Nucleus accumbens (tissue), 56 donors: ENCODE data around the gene CABP1.

ENCODE experiments used
- DNase-seq, 56 donors: peaks; one replicate each; lab custom pipeline; 2025; lab: John Stamatoyannopoulos, UW

Gene CABP1

GRCh38 chr12:120689397-120690082 lies 49.1 kb downstream of the CABP1 start:
- no peak for DNase-seq

GRCh38 chr12:120690083-120690450 lies 49.6 kb downstream of the CABP1 start:
- no peak for DNase-seq

GRCh38 chr12:120690978-120691377 lies 50.6 kb downstream of the CABP1 start:
- no peak for DNase-seq

DNA sequence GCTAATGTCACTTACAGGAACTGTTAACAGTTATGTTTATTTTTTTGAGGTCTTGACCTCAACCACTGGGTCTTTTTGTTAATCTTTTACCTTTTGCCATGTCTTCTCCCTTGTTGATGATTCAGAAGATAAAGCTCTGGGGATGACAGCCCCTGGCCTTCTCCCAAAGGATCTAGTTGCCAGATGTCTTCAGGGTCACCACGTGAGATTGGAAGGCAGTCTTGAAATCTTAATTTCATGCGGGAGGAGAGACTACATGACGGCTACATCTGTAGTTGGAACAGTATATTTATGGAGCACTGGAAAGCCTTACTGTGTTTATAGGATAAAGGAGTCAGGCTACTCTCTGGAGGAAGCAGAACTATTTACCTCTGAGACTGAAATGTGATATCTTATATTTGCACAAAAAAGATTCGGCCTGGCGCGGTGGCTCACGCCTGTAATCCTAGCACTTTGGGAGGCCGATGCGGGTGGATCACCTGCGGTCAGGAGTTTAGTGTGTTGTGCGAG lies 52.2 kb downstream of the CABP1 start:
- DNase-seq: no peak

- no peak for DNase-seq
These were observed 53.4 kb downstream of the CABP1 start for GRCh38 chr12:120693848-120694247.

DNA sequence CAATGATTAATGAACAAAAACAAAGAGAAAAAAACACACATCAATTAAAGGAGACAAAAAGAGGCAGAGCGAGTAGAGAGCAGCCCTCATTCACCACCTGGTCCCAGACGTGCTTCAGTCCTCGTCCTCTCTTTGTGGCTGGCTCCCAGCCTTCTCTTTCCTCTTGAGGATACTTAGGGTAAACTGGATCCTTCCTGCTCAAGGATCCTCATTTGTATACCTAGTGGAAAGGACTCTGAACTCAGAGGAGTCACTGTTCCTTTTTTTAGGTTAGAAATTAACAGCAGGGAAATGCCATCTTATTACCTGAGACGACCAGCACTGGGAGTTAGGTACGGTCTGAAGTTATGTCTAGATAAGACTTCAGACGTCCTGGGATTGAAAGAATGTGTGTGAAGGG lies 56.2 kb downstream of the CABP1 start:
- no peak for DNase-seq

- no peak for DNase-seq
These were observed 56.9 kb downstream of the CABP1 start for GRCh38 chr12:120697344-120697743.

DNA sequence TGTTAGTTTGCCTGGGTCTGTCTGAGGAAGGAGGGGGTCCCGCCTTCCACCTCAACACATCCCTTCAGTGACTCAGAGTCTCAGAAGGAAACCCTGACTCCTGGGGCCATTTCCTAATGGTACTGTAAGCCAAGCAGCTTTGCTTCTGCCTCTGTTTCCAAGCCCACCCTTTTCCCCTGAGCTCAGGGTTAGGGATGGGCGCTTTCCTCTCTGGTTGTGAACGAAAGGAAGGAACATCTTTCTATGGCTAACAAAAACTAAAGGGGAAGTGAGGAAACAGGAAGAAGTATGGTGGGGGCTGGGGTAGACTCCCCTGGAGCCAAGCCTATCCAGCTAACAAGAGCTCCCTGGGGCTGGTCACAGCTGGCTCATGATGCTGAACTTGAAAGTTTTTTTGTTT lies 58.2 kb downstream of the CABP1 start:
- no peak for DNase-seq

- no peak for DNase-seq
These were observed 59.1 kb downstream of the CABP1 start for GRCh38 chr12:120699553-120699952.

- peak in 1 of 56 donors; percentile 12 for DNase-seq
These were observed 60.5 kb downstream of the CABP1 start for GRCh38 chr12:120700886-120701285.

DNA sequence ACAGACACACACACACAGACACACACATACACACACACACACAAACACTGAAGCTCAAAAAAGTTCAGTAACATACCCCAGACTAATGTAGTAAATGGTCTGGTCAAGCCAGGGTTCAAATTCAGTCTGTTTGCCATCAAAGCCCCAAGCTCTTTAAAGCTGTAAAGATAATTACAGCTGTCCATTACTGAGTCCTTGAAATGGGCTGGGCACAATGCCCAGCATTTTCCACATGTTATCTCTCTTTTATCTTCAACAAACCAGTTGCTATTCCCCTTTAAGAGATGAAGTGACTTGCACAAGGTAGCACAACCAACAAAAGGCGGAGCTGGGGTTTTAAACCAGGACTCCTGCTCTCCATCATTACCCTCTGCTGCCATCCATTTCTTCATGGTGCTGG lies 62.2 kb downstream of the CABP1 start:
- no peak for DNase-seq

- DNase-seq: no peak
These were observed 63.0 kb downstream of the CABP1 start for GRCh38 chr12:120703311-120703942.

- no peak for DNase-seq
These were observed 65.2 kb downstream of the CABP1 start for GRCh38 chr12:120705618-120706017.

DNA sequence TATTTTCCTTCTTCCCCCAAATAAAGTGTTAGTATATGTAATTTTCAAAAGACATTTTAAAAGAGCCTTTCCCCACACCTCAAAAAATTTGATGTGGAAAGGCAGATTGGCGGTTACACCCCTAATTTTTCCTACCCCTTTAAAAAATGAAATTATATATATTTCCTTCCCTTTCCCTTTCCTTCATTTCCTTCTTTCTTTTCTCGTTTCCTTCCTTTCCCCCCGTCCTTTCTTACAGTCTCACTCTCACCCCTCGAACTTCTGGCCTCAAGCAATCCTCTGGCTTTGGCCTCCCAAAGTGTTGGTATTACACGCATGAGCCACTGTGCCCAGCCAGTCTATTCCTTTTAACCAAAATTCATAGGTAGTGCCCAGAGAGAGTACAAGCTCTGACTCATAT lies 65.6 kb downstream of the CABP1 start:
- DNase-seq: no peak

DNA sequence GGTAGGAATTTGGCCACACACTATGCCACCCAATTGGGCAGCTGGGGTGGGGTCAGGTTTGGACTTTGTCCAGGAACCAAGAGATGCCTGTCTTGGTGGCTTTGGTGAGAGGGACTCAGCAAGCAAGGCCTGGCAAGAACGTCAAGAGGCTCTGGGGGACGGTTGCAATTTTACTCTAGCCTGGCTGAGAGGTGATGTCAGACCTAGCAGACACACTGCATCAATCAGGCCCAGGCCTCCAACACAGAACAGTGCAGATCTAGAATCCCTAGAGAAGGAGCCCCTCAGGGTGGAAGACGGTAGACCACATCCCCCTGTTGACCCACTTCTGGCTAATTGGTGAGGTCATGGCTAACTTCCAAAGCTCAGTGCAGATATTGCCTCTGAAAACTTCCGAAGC lies 68.2 kb downstream of the CABP1 start:
- no peak for DNase-seq

DNA sequence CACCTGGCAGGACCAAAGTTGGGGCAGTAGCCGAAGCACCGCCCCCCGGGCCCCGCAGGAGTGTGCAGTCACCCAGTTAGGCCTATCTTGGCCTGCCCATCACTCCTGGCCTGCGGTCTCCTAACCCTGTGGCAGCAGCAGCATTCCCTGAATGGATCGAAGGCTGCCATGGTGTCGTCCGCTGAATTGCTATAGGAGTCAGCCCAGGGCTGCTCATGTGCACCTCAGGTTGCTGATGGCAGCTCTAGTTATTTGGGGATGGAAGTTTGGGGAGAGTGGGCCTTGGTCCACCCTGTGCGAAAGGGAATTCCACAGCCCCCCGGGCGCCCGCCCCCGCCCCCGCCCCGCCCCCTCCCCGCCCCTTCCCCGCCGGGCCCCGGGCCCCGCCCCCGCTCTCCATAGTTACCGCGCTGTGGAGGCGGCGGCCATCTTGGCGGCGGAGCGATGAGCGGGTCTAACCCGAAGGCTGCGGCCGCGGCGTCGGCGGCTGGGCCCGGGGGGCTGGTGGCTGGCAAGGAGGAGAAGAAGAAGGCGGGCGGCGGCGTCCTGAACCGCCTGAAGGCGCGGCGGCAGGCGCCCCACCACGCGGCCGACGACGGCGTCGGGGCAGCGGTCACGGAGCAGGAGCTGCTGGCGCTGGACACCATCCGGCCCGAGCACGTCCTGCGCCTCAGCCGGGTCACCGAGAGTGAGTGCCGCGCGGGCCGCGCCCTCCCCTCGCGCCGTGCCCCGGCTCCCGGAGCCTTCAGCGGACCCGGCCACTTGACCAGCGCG lies 69.8 kb downstream of the CABP1 start, which contains the start of gene UNC119B:
UNC119B (plus strand) TSS at position 428 of the 774 bp plus-strand sequence; CDS start at position 445, 17 bp downstream.
- peak in 51 of 56 donors; percentile 18 to 81 (median 61) for DNase-seq

DNA sequence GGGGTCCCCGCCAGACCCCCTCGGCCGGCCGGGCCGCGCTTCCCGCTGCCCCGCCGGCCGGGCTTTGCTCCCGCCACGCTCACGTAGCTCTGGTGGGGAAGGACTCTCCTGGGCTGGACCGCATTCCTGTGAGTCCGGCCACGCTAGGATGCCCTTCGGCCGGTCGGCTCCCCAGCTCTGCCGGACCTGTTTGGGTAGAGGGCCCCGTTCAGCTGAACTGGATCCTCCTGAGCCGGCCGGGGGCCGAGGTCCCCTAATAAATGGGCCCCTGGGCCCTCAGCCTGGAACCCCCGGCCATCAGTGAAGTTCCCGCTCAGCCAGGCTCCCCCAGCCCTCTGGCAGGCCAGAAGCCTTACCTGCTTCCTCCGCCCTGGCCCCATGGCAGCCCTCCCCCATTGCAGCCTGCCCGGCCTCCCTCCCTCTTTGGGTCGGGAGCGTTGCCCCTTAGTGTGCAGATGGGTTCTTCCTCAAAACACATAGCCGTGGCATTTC lies 70.4 kb downstream of the CABP1 start:
- DNase-seq: peak in 15 of 56 donors; percentile 5 to 44 (median 20)

DNA sequence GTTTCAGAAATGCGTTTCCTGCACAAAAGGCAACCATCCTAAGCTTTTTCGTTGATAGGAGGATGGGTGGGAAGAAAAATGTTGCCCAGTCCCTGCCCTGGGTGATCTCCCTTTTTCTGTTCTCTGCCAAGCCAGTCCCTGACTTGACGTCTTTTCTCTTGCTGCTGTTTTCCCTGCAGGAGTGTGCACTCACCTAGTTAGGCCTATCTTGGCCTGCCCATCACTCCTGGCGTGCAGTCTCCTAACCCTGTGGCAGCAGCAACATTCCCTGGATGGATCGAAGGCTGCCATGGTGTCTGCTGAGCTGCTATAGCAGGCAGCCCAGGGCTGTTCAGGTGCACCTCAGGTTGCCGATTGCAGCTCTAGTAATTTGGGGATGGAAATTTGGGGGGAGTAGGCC lies 71.0 kb downstream of the CABP1 start:
- peak in 1 of 56 donors; percentile 4 for DNase-seq

- no peak for DNase-seq
These were observed 72.2 kb downstream of the CABP1 start for GRCh38 chr12:120712610-120713009.

- DNase-seq: peak in 46 of 56 donors; percentile 4 to 83 (median 44)
These were observed 73.5 kb downstream of the CABP1 start for GRCh38 chr12:120713861-120714482.
